Skeletal muscle satellite cell (primary cell): ENCODE data around the gene SPINK9.

Source experiments
- H3K27me3 ChIP-seq: 2 replicates; pipeline ENCODE4 v1.7.0; 2013; ENCODE audit warnings: low read length; ENCODE audit not compliant: control insufficient read depth, insufficient read depth
- H3K36me3 ChIP-seq: 2 replicates; pipeline ENCODE4 v1.7.0; 2013; ENCODE audit warnings: mild to moderate bottlenecking, control low read depth, low read length; ENCODE audit not compliant: insufficient read depth
- H3K4me1 ChIP-seq: 2 replicates; pipeline ENCODE4 v1.7.0; 2013; ENCODE audit warnings: low read length; ENCODE audit not compliant: control insufficient read depth, insufficient read depth
- H3K4me2 ChIP-seq: 2 replicates; pipeline ENCODE4 v1.7.0; 2013; ENCODE audit warnings: mild to moderate bottlenecking, low read length
- H3K4me3 ChIP-seq: 2 replicates; pipeline ENCODE4 v1.7.0; 2013; ENCODE audit warnings: low read length
- H3K9ac ChIP-seq: 2 replicates; pipeline ENCODE4 v1.7.0; 2013; ENCODE audit warnings: mild to moderate bottlenecking, low read depth, low read length, moderate library complexity
- H3K9me3 ChIP-seq: replicated peaks from 2 replicates; pipeline ENCODE4 v1.7.0; 2013; ENCODE audit warnings: mild to moderate bottlenecking, control low read depth, low read length

SPINK9 gene

GRCh38 chr5:148333262-148333849 is 2.0 kb upstream of the SPINK9 start:
- H3K9me3 ChIP-seq, result no peaks in the 10 kb centered on the region
- H3K4me3 ChIP-seq, result no peak overlapping the region
- H3K4me1 ChIP-seq, result no peaks in the 10 kb centered on the region
- no peaks in the 10 kb centered on the region for H3K36me3 ChIP-seq
- no peak overlapping the region for H3K4me2 ChIP-seq
- no peaks in the 10 kb centered on the region for H3K27me3 ChIP-seq
- no peak overlapping the region for H3K9ac ChIP-seq

GRCh38 chr5:148336704-148337435 is 1.5 kb downstream of the SPINK9 start:
- no peaks in the 10 kb centered on the region for H3K9me3 ChIP-seq
- no peak overlapping the region for H3K9ac ChIP-seq
- H3K4me3 ChIP-seq, result no peak overlapping the region
- H3K4me2 ChIP-seq, result no peak overlapping the region
- H3K36me3 ChIP-seq, result no peaks in the 10 kb centered on the region
- no peaks in the 10 kb centered on the region for H3K4me1 ChIP-seq
- H3K27me3 ChIP-seq, result no peaks in the 10 kb centered on the region

- no peak overlapping the region for H3K9ac ChIP-seq
- no peaks in the 10 kb centered on the region for H3K4me1 ChIP-seq
- no peak overlapping the region for H3K4me3 ChIP-seq
- H3K9me3 ChIP-seq, result no peaks in the 10 kb centered on the region
- H3K4me2 ChIP-seq, result no peak overlapping the region
- H3K27me3 ChIP-seq, result no peaks in the 10 kb centered on the region
- no peaks in the 10 kb centered on the region for H3K36me3 ChIP-seq
Observed at GRCh38 chr5:148342371-148343045, 7.1 kb downstream of the SPINK9 start.

GRCh38 chr5:148343046-148343407 is 7.7 kb downstream of the SPINK9 start:
- no peaks in the 10 kb centered on the region for H3K36me3 ChIP-seq
- H3K4me3 ChIP-seq, result no peak overlapping the region
- H3K27me3 ChIP-seq, result no peaks in the 10 kb centered on the region
- H3K9ac ChIP-seq, result no peak overlapping the region
- no peak overlapping the region for H3K4me2 ChIP-seq
- no peaks in the 10 kb centered on the region for H3K9me3 ChIP-seq
- H3K4me1 ChIP-seq, result no peaks in the 10 kb centered on the region

GRCh38 chr5:148343603-148344487 is 8.5 kb downstream of the SPINK9 start:
- H3K9me3 ChIP-seq, result no peaks in the 10 kb centered on the region
- H3K4me1 ChIP-seq, result no peaks in the 10 kb centered on the region
- H3K4me3 ChIP-seq, result no peak overlapping the region
- no peak overlapping the region for H3K9ac ChIP-seq
- no peaks in the 10 kb centered on the region for H3K36me3 ChIP-seq
- no peak overlapping the region for H3K4me2 ChIP-seq
- H3K27me3 ChIP-seq, result no peaks in the 10 kb centered on the region

GRCh38 chr5:148347706-148348105 is 12.3 kb downstream of the SPINK9 start:
- Histone ChIP-seq H3K4me3 (no peak overlapping the region), H3K9me3 (no peaks in the 10 kb centered on the region), H3K27me3 (no peaks in the 10 kb centered on the region), H3K9ac (no peak overlapping the region), H3K4me1 (no peaks in the 10 kb centered on the region), H3K36me3 (no peaks in the 10 kb centered on the region), H3K4me2 (no peak overlapping the region)

- no peaks in the 10 kb centered on the region for H3K4me1 ChIP-seq
- no peak overlapping the region for H3K4me2 ChIP-seq
- no peaks in the 10 kb centered on the region for H3K9me3 ChIP-seq
- no peaks in the 10 kb centered on the region for H3K36me3 ChIP-seq
- H3K4me3 ChIP-seq, result no peak overlapping the region
- no peak overlapping the region for H3K9ac ChIP-seq
- H3K27me3 ChIP-seq, result no peaks in the 10 kb centered on the region
Observed at GRCh38 chr5:148352696-148353095, 17.3 kb downstream of the SPINK9 start.

- H3K9ac ChIP-seq, result no peak overlapping the region
- H3K4me2 ChIP-seq, result no peak overlapping the region
- H3K4me1 ChIP-seq, result no peaks in the 10 kb centered on the region
- no peak overlapping the region for H3K4me3 ChIP-seq
- H3K36me3 ChIP-seq, result no peaks in the 10 kb centered on the region
- H3K27me3 ChIP-seq, result no peaks in the 10 kb centered on the region
- no peaks in the 10 kb centered on the region for H3K9me3 ChIP-seq
Observed at GRCh38 chr5:148353634-148354033, 18.3 kb downstream of the SPINK9 start.

GRCh38 chr5:148364343-148364742 is 29.0 kb downstream of the SPINK9 start:
- Histone ChIP-seq H3K4me3 (no peak overlapping the region), H3K4me2 (no peak overlapping the region), H3K9me3 (no peaks in the 10 kb centered on the region), H3K27me3 (no peaks in the 10 kb centered on the region), H3K4me1 (no peaks in the 10 kb centered on the region), H3K36me3 (no peaks in the 10 kb centered on the region), H3K9ac (no peak overlapping the region)

GRCh38 chr5:148368299-148368698 is 32.9 kb downstream of the SPINK9 start:
- H3K9me3 ChIP-seq, result no peaks in the 10 kb centered on the region
- no peak overlapping the region for H3K4me3 ChIP-seq
- H3K4me1 ChIP-seq, result peaks cover 1% of the 10 kb centered on the region
- H3K4me2 ChIP-seq, result no peak overlapping the region
- H3K27me3 ChIP-seq, result no peaks in the 10 kb centered on the region
- H3K36me3 ChIP-seq, result no peaks in the 10 kb centered on the region
- H3K9ac ChIP-seq, result no peak overlapping the region

GRCh38 chr5:148372166-148372725 is 36.9 kb downstream of the SPINK9 start:
- Histone ChIP-seq H3K4me2 (no peak overlapping the region), H3K36me3 (no peaks in the 10 kb centered on the region), H3K9me3 (no peaks in the 10 kb centered on the region), H3K4me3 (no peak overlapping the region), H3K9ac (no peak overlapping the region), H3K27me3 (no peaks in the 10 kb centered on the region), H3K4me1 (peaks cover 4% of the 10 kb centered on the region)
